Adipocyte (in vitro differentiated cells): ENCODE data around the gene CBR1.

Experiments used
- DNase-seq: peaks from one replicate; pipeline ENCODE4 v3.0.0-alpha.2; 2015; ENCODE audit warnings: low read depth
- H3K27me3 ChIP-seq: replicated peaks from 2 replicates; pipeline ENCODE4 v1.7.0; 2013; ENCODE audit warnings: mild to moderate bottlenecking, low read length, moderate library complexity; ENCODE audit not compliant: control insufficient read depth, insufficient read depth
- H3K36me3 ChIP-seq: 2 replicates; pipeline ENCODE4 v1.7.0; 2013; ENCODE audit warnings: low read length, mild to moderate bottlenecking, moderate library complexity; ENCODE audit not compliant: control insufficient read depth, insufficient read depth, severe bottlenecking
- H3K4me1 ChIP-seq: 2 replicates; pipeline ENCODE4 v1.7.0; 2013; ENCODE audit warnings: mild to moderate bottlenecking, low read length, moderate library complexity; ENCODE audit not compliant: control insufficient read depth, insufficient read depth
- H3K4me3 ChIP-seq: 2 replicates; pipeline ENCODE4 v1.7.0; 2013; ENCODE audit warnings: mild to moderate bottlenecking, low read length, moderate library complexity
- H3K9ac ChIP-seq: 2 replicates; pipeline ENCODE4 v1.7.0; 2013; ENCODE audit warnings: mild to moderate bottlenecking, low read length, moderate library complexity
- H3K9me3 ChIP-seq: 2 replicates; pipeline ENCODE4 v1.7.0; 2013; ENCODE audit warnings: mild to moderate bottlenecking, low read length, moderate library complexity; ENCODE audit not compliant: control insufficient read depth

Gene CBR1

DNA sequence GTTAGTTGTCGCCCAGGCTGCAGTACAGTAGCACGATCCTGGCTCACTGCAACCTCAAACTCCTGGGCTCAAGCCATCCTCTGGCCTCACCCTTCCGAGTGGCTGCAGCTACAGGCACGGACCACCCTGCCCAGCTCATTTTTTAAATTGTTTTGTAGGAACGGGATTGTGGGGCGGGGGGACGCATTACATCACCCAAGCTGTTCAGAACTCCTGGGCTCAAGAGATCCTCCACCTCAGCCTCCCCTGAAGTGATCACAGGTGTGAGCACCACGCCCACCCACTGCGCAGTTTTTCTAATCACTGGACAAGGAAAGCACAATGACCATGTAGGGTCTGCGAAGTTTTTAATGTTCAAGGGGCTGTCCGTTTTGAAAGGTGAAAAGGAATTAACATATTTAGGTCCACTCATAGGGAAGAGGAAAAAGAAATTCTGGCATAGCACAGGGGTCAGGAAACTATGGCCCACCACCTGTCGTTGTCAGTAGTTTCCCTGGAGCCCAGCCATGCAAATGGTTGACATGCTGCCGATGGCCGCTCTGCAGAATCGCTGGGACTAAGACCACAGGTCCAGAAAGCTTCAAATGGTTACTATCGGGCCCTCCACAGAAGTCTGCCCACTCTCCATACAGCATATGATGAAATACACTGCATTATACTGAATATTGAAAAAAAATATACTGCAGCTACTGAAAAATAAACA is 35.5 kb upstream of the CBR1 start:
- Histone ChIP-seq H3K36me3 (peaks cover 47% of the 10 kb centered on the region), H3K4me1 (peaks cover 2% of the 10 kb centered on the region), H3K9me3 (no peaks in the 10 kb centered on the region), H3K9ac (no peak overlapping the region), H3K4me3 (no peak overlapping the region), H3K27me3 (no peaks in the 10 kb centered on the region)
- no peak for DNase-seq

GRCh38 chr21:36035381-36035791 is 34.4 kb upstream of the CBR1 start:
- Histone ChIP-seq H3K27me3 (no peaks in the 10 kb centered on the region), H3K4me3 (no peak overlapping the region), H3K9me3 (no peaks in the 10 kb centered on the region), H3K4me1 (peaks cover 2% of the 10 kb centered on the region), H3K9ac (no peak overlapping the region), H3K36me3 (peaks cover 53% of the 10 kb centered on the region)
- DNase-seq = no peak

- no peaks in the 10 kb centered on the region for H3K27me3 ChIP-seq
- no peak overlapping the region for H3K4me3 ChIP-seq
- H3K4me1 ChIP-seq = no peaks in the 10 kb centered on the region
- no peak overlapping the region for H3K9ac ChIP-seq
- peaks cover 83% of the 10 kb centered on the region for H3K36me3 ChIP-seq
- no peak for DNase-seq
- H3K9me3 ChIP-seq = no peaks in the 10 kb centered on the region
Observed at GRCh38 chr21:36038701-36039497, 30.9 kb upstream of the CBR1 start.

GRCh38 chr21:36039861-36040260 is 30.0 kb upstream of the CBR1 start:
- H3K36me3 ChIP-seq = peaks cover 86% of the 10 kb centered on the region
- H3K27me3 ChIP-seq = no peaks in the 10 kb centered on the region
- no peak for DNase-seq
- H3K9ac ChIP-seq = no peak overlapping the region
- no peaks in the 10 kb centered on the region for H3K9me3 ChIP-seq
- no peak overlapping the region for H3K4me3 ChIP-seq
- H3K4me1 ChIP-seq = no peaks in the 10 kb centered on the region

- Histone ChIP-seq H3K4me3 (no peak overlapping the region), H3K36me3 (peaks cover 86% of the 10 kb centered on the region), H3K9me3 (no peaks in the 10 kb centered on the region), H3K9ac (no peak overlapping the region), H3K4me1 (no peaks in the 10 kb centered on the region), H3K27me3 (no peaks in the 10 kb centered on the region)
- no peak for DNase-seq
Observed at GRCh38 chr21:36040389-36040788, 29.4 kb upstream of the CBR1 start.

DNA sequence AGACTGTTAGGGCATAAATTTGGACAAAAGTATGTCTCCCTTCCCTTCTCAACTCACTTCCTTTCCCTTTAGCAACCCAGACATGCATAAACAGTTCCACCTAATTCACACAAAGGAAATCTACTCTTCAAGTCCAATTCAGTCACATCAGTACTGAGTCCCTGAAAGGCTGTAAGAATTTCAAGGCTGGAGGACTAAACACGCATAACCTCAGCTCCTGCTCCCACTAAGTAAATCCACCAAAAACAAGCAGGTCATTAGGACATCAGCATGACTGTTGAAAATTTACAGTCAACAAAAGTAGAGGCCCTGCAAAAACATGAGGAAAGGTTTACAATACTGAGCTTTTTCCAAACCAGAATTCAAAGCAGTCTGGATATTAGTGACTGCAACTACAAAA is 27.9 kb upstream of the CBR1 start:
- no peak overlapping the region for H3K4me3 ChIP-seq
- DNase-seq = no peak
- peaks cover 86% of the 10 kb centered on the region for H3K36me3 ChIP-seq
- no peak overlapping the region for H3K9ac ChIP-seq
- no peaks in the 10 kb centered on the region for H3K27me3 ChIP-seq
- H3K9me3 ChIP-seq = no peaks in the 10 kb centered on the region
- no peaks in the 10 kb centered on the region for H3K4me1 ChIP-seq

DNA sequence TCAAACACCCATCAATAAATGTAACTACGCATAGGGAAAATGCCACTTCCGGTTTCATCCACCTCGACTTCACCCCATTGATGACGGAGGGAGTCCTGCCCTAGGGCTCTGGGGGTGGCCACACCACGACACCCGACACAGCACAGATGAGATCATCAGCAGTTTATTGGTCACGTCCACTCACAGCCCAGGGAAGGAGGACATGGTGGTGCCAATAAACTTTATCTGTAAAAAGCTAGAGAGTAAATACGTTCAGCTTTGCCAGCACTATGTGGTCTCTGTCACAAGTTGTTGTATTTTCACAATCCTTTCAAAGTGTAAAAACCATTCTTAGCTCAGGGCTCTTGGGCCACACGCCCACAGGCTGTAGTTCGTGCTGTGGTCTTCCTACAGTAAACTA is 25.8 kb upstream of the CBR1 start:
- no peaks in the 10 kb centered on the region for H3K9me3 ChIP-seq
- H3K9ac ChIP-seq = no peak overlapping the region
- peaks cover 85% of the 10 kb centered on the region for H3K36me3 ChIP-seq
- H3K4me1 ChIP-seq = no peaks in the 10 kb centered on the region
- no peaks in the 10 kb centered on the region for H3K27me3 ChIP-seq
- no peak for DNase-seq
- H3K4me3 ChIP-seq = no peak overlapping the region

DNA sequence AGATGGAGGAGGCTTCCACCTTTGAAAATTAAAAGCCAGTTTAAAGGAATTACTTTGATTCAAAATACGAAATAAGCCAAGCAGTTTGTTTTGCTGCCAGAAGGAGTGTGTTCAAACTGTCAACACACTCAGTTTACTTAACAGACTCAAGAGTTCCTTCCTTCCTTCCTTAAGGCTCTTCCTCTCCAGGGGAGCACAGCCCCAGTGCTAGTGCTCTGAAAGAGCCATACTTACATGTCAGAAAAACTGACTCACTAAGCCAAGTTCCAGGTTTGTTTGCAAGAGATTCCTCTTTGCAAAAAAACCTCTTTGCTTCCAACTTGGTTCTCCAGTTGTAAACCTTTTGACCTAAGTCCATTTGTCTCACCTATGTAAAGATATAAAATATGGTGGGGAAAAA is 23.8 kb upstream of the CBR1 start:
- DNase-seq = peak; percentile 7
- Histone ChIP-seq H3K9me3 (no peaks in the 10 kb centered on the region), H3K4me1 (no peaks in the 10 kb centered on the region), H3K4me3 (no peak overlapping the region), H3K36me3 (peaks cover 88% of the 10 kb centered on the region), H3K27me3 (no peaks in the 10 kb centered on the region), H3K9ac (no peak overlapping the region)

DNA sequence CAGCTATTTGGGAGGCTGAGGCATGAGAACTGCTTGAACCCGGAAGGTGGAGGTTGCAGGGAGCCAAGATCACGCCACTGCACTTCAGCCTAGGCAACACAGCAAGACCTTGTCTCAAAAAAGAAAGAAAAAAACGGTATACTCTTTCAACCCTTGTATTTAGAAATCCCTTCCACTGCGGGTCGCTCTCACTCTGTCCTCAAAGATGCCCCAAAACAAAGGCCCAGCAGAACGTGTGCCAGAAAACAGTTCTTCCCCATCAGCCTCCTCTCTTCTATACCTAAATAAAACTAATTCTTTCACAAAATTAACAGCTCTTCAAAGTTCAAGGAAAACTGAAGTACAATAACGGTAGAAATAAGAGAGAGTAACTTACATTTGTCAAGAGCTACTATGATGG is 22.7 kb upstream of the CBR1 start:
- no peak for DNase-seq
- Histone ChIP-seq H3K36me3 (peaks cover 81% of the 10 kb centered on the region), H3K9me3 (no peaks in the 10 kb centered on the region), H3K27me3 (no peaks in the 10 kb centered on the region), H3K4me3 (no peak overlapping the region), H3K4me1 (no peaks in the 10 kb centered on the region), H3K9ac (no peak overlapping the region)

DNA sequence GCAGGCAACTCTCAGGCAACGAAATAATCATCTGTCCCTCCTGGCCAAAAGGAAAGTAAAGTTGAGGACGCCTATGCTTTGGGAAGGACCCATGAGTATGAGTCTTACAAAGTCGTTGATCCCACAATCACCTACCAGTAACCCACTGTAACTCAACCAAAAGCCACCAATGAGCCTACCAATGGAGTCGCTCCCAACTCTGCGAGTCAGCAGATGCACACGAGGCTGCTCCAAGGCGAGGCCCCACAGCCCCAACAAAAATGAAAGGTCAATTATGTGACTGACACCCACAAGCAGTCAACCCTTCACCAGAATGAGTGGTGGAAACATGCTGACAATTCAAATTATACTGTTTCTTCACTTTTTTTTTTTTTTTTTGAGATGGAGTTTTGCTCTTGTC is 21.5 kb upstream of the CBR1 start:
- Histone ChIP-seq H3K27me3 (no peaks in the 10 kb centered on the region), H3K4me1 (no peaks in the 10 kb centered on the region), H3K9ac (no peak overlapping the region), H3K36me3 (peaks cover 79% of the 10 kb centered on the region), H3K4me3 (no peak overlapping the region), H3K9me3 (no peaks in the 10 kb centered on the region)
- DNase-seq = no peak

GRCh38 chr21:36052860-36053714 is 16.7 kb upstream of the CBR1 start:
- no peak overlapping the region for H3K4me3 ChIP-seq
- peaks cover 75% of the 10 kb centered on the region for H3K36me3 ChIP-seq
- H3K9ac ChIP-seq = no peak overlapping the region
- H3K4me1 ChIP-seq = peaks cover 4% of the 10 kb centered on the region
- no peaks in the 10 kb centered on the region for H3K27me3 ChIP-seq
- no peak for DNase-seq
- no peaks in the 10 kb centered on the region for H3K9me3 ChIP-seq
